ENCODE data around the gene UNC119. TPM values are rescaled to one million over a fixed set of nuclear protein-coding genes. Genes with fewer than 3 reads are reported as not detected.

UNC119 gene
- total RNA-seq, 2 experiments from 2014 or later: 14.2 to 14.9 TPM

- intact Hi-C loops (cut with micrococcal nuclease; ENCODE audit: unreplicated experiment): loop anchor here (2.0 kb wide), 1 partner anchor 27 kb away; the partner anchor contains the start of gene SPAG5
- peak; percentile 93 for DNase-seq (ENCODE audit: low spot score)
- H3K79me2 ChIP-seq (ENCODE audit: insufficient read depth, low read depth, low read length): peaks cover 5% of the 10 kb centered on the region; the same call in 1 of the 2 replicates
- H2AFZ ChIP-seq (ENCODE audit: low read length): peak within 1 kb of the TSS; percentile 77
- no peaks in the 10 kb centered on the region for H3K9me2 ChIP-seq (ENCODE audit: insufficient read depth, low read length)
- ChIA-PET CTCF (ENCODE audit: unreplicated experiment) (no interaction called here), POLR2A (interaction anchor here (0.6 to 2.0 kb wide), 9 partner anchors 19 to 380 kb away, joined by 3 to 12 read pairs (median 3); partner anchors contain the start of gene PROCA1)
- H3K9me3 ChIP-seq (ENCODE audit: low read length): no peaks in the 10 kb centered on the region
- peak within 1 kb of the TSS; percentile 78 for H3K4me2 ChIP-seq (ENCODE audit: low read length)
- peak within 1 kb of the TSS; percentile 20 for H3K27ac ChIP-seq (ENCODE audit: low read depth, low read length, poor library complexity, severe bottlenecking)
- no peak for TF ChIP-seq CTCF (conservative IDR thresholded peaks at IDR 0.05; ENCODE audit: low read length)
- no peak for TF ChIP-seq EZH2phosphoT487 (IDR thresholded peaks at IDR 0.05; ENCODE audit: borderline replicate concordance, low read depth, low read length)
- H3K4me3 ChIP-seq (ENCODE audit: low read depth, low read length, poor library complexity, severe bottlenecking): peak within 1 kb of the TSS; percentile 94
- H3K4me1 ChIP-seq (ENCODE audit: insufficient read depth, low read length, poor library complexity, severe bottlenecking): peaks cover 36% of the 10 kb centered on the region
- peaks cover 5% of the 10 kb centered on the region for H4K20me1 ChIP-seq (ENCODE audit: insufficient read depth, low read length)
- no TSS peak for BruUV-seq (replicated peaks)
- peaks cover 21% of the 10 kb centered on the region; the same call in 1 of the 2 replicates for H3K36me3 ChIP-seq (ENCODE audit: insufficient read depth, low read length)
Observed at GRCh38 chr17:28571361-28572122, 19.1 kb upstream of the UNC119 start, which contains the start of gene PIGS. PIGS (minus strand) TSS chr17:28571524; CDS start chr17:28571496, 28 bp downstream.

GRCh38 chr17:28570716-28571360, 18.4 kb upstream of the UNC119 start:
- Histone ChIP-seq H3K79me2 (ENCODE audit: insufficient read depth, low read depth, low read length) (peaks cover 5% of the 10 kb centered on the region; the same call in 1 of the 2 replicates), H3K9me2 (ENCODE audit: insufficient read depth, low read length) (no peaks in the 10 kb centered on the region), H3K36me3 (ENCODE audit: insufficient read depth, low read length) (peaks cover 19% of the 10 kb centered on the region; the same call in 1 of the 2 replicates), H3K4me1 (ENCODE audit: insufficient read depth, low read length, poor library complexity, severe bottlenecking) (peaks cover 36% of the 10 kb centered on the region), H4K20me1 (ENCODE audit: insufficient read depth, low read length) (peaks cover 5% of the 10 kb centered on the region), H3K4me3 (ENCODE audit: low read depth, low read length, poor library complexity, severe bottlenecking) (peak overlapping the region; percentile 94), H3K4me2 (ENCODE audit: low read length) (peak overlapping the region; percentile 78), H3K9me3 (ENCODE audit: low read length) (no peaks in the 10 kb centered on the region), H3K27ac (ENCODE audit: low read depth, low read length, poor library complexity, severe bottlenecking) (no peak overlapping the region), H2AFZ (ENCODE audit: low read length) (peak overlapping the region; percentile 77)
- no TSS peak for BruUV-seq (replicated peaks)
- ChIA-PET CTCF (ENCODE audit: unreplicated experiment) (no interaction called here), POLR2A (interaction anchor here (0.8 to 2.0 kb wide), 5 partner anchors 20 to 381 kb away, joined by 3 to 12 read pairs (median 5); partner anchors contain the start of gene PROCA1)
- DNase-seq (ENCODE audit: low spot score): peak; percentile 38
- TF ChIP-seq EZH2phosphoT487 (IDR thresholded peaks at IDR 0.05; ENCODE audit: borderline replicate concordance, low read depth, low read length): no peak
- no peak for TF ChIP-seq CTCF (conservative IDR thresholded peaks at IDR 0.05; ENCODE audit: low read length)
- intact Hi-C loops (cut with micrococcal nuclease; ENCODE audit: unreplicated experiment): loop anchor here (2.0 kb wide), 1 partner anchor 28 kb away; the partner anchor contains the start of gene SPAG5

Measured in OCI-LY7 (cell line).